Stimulated activated CD8-positive, alpha-beta memory T cell treated with anti-CD3 and anti-CD28 coated beads, Interleukin-4, amount 100 ng/mL, for 1 hour (primary cell): Measurements from ENCODE around the gene TRAPPC3L.

Source experiments
- DNase-seq, 2 donors: peaks; one replicate each; pipeline ENCODE4 v3.0.0-alpha.2; 2020; ENCODE audit warnings: low read depth in 2 of 2, low spot score in 1 of 2

The TRAPPC3L gene

DNA sequence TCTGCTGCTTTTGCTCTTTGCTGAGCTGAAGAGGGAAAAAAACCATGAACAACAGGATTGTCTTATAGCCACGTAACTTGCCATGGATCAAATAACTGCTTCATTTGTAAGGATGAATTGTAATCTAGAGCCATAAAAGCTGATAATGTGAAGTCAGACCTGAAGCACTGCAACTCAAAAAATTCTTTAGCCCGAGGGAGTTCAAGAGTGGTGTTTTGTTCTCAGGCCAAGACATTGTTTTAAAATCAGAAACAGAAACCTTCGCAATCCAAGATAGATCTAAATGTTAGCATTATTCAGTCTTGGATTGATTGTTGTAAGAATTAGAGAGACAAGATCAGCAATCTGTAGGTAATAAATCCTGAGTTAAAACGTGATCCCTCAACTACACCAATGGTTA, at the start of gene TRAPPC3L:
TSS of gene TRAPPC3L (minus strand) at position 34 of the 400 bp plus-strand sequence. CDS start 170 bp downstream, outside the sequence.
- no peak for DNase-seq

DNA sequence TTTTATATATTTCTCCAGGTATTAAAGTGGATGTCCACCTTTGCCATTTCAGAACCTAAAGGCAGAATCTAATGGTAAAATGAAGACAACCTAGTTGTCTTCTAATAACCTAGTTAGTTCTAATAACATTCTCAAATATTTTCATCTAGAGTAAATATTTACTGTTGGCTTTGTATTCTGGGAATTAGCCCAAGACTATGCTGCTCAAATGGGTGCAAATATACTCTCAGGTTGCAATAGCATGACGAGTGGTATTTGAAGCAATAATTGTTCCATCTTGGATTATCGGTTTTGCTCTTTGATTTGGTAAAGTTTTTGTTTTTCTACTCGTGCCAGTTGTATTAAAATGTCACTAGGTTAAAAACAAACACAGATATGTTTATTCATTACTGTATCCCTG, 49.8 kb upstream of the TRAPPC3L start:
- DNase-seq: no peak

GRCh38 chr6:116586738-116587137, 41.3 kb upstream of the TRAPPC3L start:
- DNase-seq: no peak

DNA sequence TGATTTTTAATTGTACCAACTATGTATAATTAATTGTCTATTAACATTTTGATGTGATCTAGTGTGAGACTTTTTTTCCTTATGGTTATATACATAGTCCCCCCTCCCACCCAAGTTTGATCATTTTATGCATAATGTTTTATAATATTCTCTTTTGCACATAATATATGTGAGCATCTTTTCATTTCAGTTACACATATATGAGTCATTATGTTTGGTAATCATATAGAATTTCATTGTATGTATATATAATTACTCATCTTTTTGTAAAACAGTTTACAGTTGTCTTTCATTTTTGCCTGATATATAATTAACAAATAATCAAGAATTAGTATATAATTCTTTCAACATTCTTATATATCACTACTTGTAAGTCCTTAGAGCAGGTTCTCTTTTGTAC, 40.8 kb upstream of the TRAPPC3L start:
- DNase-seq: no peak

DNA sequence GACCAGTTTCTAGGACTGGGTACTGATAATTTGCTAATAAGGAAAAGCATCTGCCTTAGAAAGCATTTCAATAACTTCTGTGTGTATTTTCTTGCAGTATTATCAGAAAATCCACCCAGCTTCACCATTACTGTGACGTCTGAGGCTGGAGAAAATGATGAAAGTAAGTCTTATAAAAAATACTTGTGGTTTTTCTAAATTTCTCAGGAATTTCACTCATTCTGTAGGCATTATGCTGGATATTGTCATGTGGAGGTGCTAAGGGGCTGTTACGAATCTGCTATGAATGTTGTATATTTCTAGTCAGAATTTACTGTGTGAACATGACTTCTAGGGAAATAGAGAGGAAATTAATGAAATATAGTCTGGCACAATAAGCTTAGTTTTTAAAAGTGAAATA, 34.7 kb upstream of the TRAPPC3L start:
- no peak for DNase-seq

DNA sequence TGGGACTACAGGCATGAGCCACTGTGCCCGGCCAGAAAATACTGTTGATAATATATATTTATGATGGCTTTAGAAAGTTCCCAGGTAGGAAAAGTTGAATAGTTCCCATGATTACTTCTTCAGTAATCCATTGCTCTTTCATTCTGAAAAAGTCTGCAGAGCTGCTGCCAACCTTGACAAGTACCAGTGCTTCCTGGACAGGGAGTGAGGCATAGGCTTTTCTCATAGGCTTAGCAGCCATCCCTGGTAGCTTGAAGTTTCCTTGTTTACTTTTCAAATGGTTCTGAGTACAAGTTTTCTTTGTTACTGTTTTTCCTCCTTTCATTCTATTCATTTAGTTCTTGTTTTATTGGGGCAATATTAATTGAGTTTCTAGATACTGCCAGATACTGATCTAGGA, 33.7 kb upstream of the TRAPPC3L start:
- DNase-seq: no peak

DNA sequence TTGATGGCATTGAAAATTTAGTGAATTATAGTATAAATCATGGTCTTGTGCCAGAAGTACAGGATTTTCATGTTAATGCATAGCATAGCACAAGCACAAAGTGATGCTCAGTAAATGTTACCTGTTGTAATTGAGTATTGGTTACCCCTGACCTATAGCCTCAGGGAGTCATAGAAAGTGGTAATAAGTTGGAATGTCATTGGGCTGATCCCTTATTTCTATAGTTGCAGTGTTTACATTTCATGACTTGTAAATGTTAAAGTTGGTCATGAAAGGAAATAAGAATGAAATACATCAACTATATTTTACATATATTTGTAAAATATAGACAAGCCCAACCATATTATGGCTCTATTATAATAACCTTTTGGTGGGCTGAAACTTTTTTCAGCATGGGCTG, 32.9 kb upstream of the TRAPPC3L start:
- DNase-seq: no peak

DNA sequence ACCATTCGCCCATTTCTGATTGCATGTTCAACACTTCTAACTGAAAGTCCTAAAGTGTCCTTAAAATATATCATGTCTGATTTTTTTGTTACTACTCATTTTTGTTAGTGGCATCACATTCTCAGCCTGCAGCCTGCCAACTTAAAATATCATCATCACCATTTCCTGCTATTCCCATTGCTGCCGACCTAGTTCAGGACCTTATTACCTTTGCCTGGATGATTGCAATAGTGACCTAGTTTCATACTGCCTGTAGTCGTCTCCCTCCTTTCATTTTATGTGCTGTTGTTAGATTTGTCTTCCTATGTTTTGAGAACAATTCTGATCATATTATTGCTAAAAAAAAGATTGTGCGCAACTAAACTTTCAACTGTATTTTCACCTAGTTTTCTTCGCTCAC, 32.0 kb upstream of the TRAPPC3L start:
- no peak for DNase-seq

DNA sequence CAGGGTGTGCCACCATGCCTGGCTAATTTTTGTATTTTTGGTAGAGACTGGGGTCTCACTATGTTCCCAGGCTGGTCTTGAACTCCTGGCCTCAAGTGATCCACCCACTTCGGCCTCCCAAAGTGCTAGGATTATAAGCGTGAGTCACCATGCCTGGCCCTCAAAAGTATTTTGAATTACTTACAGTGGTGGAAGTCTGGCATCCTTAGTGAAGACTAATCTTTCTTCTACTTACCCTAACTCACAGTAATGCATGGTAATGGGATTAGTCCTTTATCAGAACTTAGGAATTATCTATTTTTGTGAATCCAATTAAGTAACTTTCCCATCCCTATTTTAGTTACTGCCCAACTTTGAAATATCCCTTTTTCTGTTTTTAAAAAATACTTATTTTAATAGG, 29.7 kb upstream of the TRAPPC3L start:
- DNase-seq: no peak

- no peak for DNase-seq
Measured at GRCh38 chr6:116572162-116572561, 26.7 kb upstream of the TRAPPC3L start.

- no peak for DNase-seq
Measured at GRCh38 chr6:116571683-116572000, 26.2 kb upstream of the TRAPPC3L start.

GRCh38 chr6:116570856-116571682, 25.6 kb upstream of the TRAPPC3L start, which contains the start of gene RWDD1:
RWDD1 (plus strand) TSS chr6:116571504; CDS start chr6:116571583, 79 bp downstream.
- peak; percentile 92 to 96 for DNase-seq

DNA sequence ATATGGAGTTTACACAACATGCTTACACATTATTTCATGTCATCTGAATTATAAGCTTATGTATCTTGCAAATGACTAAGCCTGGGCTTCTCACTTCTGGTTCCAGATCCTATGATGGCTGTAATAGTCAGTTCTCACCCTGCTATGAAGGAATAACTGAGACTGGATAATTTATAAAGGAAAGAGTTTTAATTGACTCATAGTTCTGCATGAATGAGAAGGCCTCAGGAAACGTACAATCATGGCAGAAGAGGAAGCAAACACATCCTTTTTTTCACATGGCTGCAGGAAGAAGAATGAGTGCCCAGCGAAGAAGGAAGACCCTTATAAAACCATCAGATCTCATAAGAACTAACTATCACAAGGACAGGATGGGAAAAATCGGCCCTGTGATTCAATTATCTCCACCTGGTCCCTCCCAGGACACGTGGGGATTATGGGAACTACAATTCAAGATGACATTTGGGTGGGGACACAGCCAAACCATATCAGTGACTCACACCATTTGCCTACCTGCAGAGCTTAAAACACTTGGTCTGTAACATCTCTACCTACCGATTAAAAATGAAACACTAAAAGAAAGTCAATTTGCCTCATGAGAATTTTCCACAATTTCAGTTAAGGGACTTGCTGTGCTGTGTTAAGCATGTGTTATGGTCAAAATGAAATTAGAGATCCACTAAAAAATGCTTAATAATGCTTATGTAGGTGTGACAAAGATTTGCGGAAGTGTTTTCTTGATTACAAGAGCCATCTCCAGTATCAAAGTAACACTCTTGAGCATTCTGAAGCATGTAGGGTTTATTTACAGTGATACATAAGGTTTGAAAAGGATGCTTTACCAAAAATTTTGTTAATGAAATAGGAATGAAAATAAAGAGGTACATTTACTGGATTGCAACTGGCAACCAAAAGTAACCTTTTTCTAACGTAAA, 23.6 kb upstream of the TRAPPC3L start:
- DNase-seq: no peak

GRCh38 chr6:116568111-116568510, 22.6 kb upstream of the TRAPPC3L start:
- DNase-seq: no peak

DNA sequence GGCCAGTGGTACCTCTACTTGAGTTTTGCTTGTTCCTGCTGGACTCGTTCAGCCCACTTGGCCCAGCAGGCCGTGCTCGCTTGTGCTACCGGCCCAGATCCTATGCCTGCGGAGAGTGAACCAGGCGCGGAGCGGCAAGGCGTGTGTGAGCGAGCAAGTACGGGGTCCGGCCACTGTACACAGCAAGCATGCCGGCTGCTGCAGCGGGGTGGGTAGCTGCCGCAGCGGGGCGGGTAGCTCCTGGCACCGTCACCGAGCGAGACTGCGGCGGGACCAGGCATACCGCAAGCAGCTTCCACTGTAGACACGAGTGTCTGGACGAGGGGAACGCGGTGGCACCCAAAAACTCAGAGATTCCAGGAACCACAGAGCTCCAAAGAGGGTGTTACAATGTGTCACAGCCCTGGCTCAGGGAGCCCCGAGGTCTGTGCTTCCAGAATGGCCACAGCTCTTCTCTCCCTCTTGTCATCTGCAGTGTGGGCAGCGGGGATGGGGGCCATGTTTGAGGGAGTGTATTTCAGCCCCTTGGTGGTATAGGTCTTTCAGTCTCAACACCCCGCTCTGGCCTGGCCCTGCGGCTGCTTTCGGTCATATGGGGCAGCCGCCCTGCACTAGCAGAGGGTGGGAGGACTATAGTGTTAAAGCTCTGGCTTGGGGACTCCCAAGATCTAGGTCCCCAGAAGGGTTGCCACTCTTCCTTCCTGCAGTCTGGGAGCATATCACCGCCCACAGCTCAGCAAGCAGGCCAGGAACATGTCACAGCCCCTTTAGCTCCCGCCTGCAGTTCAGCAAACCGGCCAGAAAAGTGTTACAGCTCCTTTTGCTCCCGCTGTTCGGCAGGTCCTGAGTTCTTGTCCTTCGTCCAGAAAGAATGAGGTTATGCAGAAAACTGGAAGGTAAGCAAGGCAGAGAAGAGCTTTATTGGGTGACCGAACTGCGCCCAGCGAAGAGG, 19.7 kb upstream of the TRAPPC3L start:
- no peak for DNase-seq

DNA sequence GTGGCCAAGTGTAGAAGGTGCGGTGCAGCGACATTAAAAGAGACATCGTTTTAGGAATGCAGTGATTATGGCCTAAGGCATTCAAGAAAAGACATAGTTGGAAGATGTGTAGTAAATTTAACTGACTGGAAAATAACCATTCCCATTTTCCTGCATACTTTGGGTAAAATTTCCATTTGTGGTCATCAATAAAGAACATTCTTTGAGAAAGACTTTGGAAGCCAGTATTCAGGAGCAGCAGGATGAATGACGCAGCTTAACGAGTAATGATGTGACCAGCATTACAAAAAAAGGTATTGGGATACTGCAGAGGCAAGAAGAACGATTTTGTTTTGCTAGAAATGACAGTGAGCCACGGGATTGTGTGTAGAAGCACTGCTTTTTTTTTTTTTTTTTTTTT, 18.8 kb upstream of the TRAPPC3L start:
- DNase-seq: no peak

- DNase-seq: no peak
Measured at GRCh38 chr6:116563830-116564229, 18.3 kb upstream of the TRAPPC3L start.

DNA sequence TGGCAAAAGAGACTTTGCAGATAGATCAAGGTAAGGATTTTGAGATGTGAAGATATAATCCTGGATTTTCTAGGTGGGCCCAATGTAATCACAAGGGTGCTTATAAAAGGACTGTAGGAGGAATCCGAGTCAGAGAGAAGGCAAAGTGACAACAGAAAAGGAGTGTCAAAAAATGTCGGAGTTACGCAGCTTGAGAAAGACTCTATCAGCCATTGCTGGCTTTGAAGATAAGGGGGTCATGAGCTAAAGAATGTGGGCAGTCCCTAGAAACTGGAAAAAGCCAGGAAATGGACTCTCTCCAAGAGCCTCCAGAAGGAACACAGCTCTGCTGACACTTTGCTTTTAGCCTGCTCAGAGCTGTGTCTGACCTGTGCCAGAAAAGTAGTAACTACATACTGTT, 17.1 kb upstream of the TRAPPC3L start:
- no peak for DNase-seq

- DNase-seq: no peak
Measured at GRCh38 chr6:116562019-116562403, 16.5 kb upstream of the TRAPPC3L start.

DNA sequence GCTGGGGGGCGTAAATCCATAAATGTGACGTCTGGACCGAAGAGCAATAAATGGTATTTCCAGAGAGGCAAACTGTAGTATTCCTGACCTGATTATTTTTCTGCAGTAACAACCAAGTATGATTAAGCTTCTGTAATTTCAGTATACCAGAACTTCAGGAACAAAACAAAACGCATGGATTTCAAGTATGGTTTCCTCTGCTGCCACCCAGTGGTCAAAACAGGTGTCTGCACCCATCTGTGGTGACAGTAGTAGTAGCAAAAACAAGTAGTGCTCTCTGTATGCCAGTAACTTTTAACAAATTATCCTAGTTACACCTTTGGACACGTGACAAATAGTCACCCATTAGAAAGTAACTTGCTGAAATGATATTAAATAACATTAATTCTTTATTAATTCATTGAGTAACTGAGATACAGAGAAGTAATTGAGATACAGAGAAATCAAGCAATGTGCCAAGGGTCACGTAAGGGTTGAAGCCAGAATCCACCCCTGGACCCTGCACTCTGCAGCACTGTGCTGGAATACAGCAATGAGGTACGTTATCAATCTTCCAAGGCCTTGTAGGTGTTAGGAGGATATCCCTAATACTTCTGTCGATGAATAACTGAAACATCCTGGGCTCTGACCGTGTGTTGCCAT, 16.0 kb upstream of the TRAPPC3L start:
- peak; percentile 25 to 45 for DNase-seq

DNA sequence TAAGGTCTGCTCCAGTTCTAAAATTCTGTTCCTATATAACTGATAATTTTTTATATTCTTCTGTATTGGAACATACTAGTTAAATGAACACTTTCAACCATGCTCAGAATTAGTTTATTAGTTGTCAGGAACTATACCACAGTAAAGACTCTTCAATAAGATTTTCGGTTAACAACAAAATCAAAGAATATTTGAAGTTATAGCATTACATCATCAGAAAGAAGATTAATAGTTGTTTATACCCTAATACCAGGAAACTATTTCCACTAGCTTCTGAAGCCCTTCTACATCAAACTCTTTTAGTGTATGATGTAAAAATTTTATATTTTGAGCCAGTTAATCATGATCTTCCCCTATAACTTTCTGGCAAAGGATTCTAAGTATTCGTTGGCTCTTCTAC, 14.6 kb upstream of the TRAPPC3L start:
- DNase-seq: no peak
